WTC11 (cell line): ENCODE measurements around the gene ACSL4.
"Not testable (repeated sequence)": the region's sequence is repeated elsewhere in the genome, so short reads cannot be mapped to it uniquely, and the experiment has no call there.

ENCODE experiments used
- ATF3 ChIP-seq: sonication (generic); formaldehyde crosslinking; conservative IDR thresholded peaks from 2 replicates; pipeline ENCODE4 v1.8.1; 2022; ENCODE audit warnings: mild to moderate bottlenecking, missing genetic modification reagents
- GABPB1 ChIP-seq: sonication (generic); formaldehyde crosslinking; IDR thresholded peaks from 2 replicates; pipeline ENCODE4 v1.8.1; 2023; ENCODE audit warnings: mild to moderate bottlenecking, missing genetic modification reagents
- GTF2I ChIP-seq: fragments of 250-450 bp; sonication (Bioruptor Pico); conservative IDR thresholded peaks from 2 replicates; pipeline ENCODE4 v1.4.0; 2021; ENCODE audit warnings: mild to moderate bottlenecking
- NFYB ChIP-seq: sonication (generic); formaldehyde crosslinking; conservative IDR thresholded peaks from 2 replicates; pipeline ENCODE4 v1.8.0; 2022; ENCODE audit warnings: low read depth, missing genetic modification reagents
- TEAD4 ChIP-seq: sonication (generic); formaldehyde crosslinking; IDR thresholded peaks from 2 replicates; pipeline ENCODE4 v1.8.0; 2022; ENCODE audit warnings: mild to moderate bottlenecking, missing genetic modification reagents
- ZNF232 ChIP-seq: sonication (generic); formaldehyde crosslinking; IDR thresholded peaks from 2 replicates; pipeline ENCODE4 v1.8.0; 2022; ENCODE audit warnings: mild to moderate bottlenecking, missing genetic modification reagents
- ZNF425 ChIP-seq: fragments of 250-450 bp; sonication (Bioruptor Pico); conservative IDR thresholded peaks from 2 replicates; pipeline ENCODE4 v1.9.0; 2021; ENCODE audit warnings: mild to moderate bottlenecking
- TF ChIP-seq, protein P1 (sequence below): fragments of 200-600 bp; IDR thresholded peaks from 2 replicates; pipeline ENCODE4 v1.8.0; 2022; ENCODE audit warnings: antibody characterized with exemption
- TF ChIP-seq, protein P2 (sequence below): sonication (generic); formaldehyde crosslinking; IDR thresholded peaks from 2 replicates; pipeline ENCODE4 v1.8.1; 2023; ENCODE audit warnings: mild to moderate bottlenecking, missing genetic modification reagents, moderate library complexity
- TF ChIP-seq, protein P3 (sequence below): sonication (generic); formaldehyde crosslinking; IDR thresholded peaks from 2 replicates; pipeline ENCODE4 v1.8.0; 2022; ENCODE audit warnings: mild to moderate bottlenecking, missing genetic modification reagents

- TF ChIP-seq GTF2I (CRISPR knock-in tag); NFYB (CRISPR knock-in tag); ZNF232 (CRISPR knock-in tag); TEAD4 (CRISPR knock-in tag); ZNF425 (CRISPR knock-in tag); ATF3; GABPB1: not testable (repeated sequence)
- TF ChIP-seq, protein P1, sequence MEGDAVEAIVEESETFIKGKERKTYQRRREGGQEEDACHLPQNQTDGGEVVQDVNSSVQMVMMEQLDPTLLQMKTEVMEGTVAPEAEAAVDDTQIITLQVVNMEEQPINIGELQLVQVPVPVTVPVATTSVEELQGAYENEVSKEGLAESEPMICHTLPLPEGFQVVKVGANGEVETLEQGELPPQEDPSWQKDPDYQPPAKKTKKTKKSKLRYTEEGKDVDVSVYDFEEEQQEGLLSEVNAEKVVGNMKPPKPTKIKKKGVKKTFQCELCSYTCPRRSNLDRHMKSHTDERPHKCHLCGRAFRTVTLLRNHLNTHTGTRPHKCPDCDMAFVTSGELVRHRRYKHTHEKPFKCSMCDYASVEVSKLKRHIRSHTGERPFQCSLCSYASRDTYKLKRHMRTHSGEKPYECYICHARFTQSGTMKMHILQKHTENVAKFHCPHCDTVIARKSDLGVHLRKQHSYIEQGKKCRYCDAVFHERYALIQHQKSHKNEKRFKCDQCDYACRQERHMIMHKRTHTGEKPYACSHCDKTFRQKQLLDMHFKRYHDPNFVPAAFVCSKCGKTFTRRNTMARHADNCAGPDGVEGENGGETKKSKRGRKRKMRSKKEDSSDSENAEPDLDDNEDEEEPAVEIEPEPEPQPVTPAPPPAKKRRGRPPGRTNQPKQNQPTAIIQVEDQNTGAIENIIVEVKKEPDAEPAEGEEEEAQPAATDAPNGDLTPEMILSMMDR, result not testable (repeated sequence)
- TF ChIP-seq, protein P2, sequence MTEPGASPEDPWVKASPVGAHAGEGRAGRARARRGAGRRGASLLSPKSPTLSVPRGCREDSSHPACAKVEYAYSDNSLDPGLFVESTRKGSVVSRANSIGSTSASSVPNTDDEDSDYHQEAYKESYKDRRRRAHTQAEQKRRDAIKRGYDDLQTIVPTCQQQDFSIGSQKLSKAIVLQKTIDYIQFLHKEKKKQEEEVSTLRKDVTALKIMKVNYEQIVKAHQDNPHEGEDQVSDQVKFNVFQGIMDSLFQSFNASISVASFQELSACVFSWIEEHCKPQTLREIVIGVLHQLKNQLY (CRISPR knock-in tag), result not testable (repeated sequence)
- TF ChIP-seq, protein P3, sequence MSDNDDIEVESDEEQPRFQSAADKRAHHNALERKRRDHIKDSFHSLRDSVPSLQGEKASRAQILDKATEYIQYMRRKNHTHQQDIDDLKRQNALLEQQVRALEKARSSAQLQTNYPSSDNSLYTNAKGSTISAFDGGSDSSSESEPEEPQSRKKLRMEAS, result not testable (repeated sequence)
Measured at GRCh38 chrX:109644671-109645070, 88.4 kb downstream of the ACSL4 start.
